Uterus (tissue), 2 donors: ENCODE data around the gene MRNIP.

Experiments
- POLR2A ChIP-seq, 2 donors: fragments of 450-650 bp; IDR thresholded peaks; one replicate each; pipeline ENCODE4 v1.6.1; 2016; ENCODE audit warnings: antibody characterized with exemption in 2 of 2, mild to moderate bottlenecking in 1 of 2, moderate library complexity in 1 of 2
- TF ChIP-seq, protein P1 (sequence below), 4 experiments: fragments of 200-600 bp in 2 of 4; fragments of 450-650 bp in 2 of 4; sonication (generic) in 2 of 4; IDR thresholded peaks; one replicate each; pipeline ENCODE4 v1.5.1; 2016 to 2019; ENCODE audit warnings: antibody characterized with exemption in 4 of 4, mild to moderate bottlenecking in 2 of 4, moderate library complexity in 1 of 4

DNA sequence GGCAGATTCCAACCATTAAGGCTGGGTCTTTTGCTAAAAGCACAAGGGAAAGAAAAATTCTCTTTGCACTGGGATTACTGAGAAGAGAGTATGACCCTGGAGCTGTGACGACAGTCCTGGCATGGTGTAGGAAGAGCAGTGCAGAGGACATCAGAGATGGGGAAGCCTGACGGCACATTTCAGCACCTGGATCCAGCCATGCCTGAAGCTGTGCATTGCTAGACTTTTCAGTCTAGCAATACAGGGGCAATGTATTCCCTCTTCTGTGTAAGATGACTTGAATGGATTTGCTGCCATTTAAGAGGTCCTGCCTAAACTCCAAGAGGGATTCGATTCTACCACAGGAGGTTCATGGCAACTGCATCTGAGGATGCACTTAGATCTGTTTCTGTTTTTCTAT lies 12.3 kb upstream of the MRNIP start:
- TF ChIP-seq, protein P1, sequence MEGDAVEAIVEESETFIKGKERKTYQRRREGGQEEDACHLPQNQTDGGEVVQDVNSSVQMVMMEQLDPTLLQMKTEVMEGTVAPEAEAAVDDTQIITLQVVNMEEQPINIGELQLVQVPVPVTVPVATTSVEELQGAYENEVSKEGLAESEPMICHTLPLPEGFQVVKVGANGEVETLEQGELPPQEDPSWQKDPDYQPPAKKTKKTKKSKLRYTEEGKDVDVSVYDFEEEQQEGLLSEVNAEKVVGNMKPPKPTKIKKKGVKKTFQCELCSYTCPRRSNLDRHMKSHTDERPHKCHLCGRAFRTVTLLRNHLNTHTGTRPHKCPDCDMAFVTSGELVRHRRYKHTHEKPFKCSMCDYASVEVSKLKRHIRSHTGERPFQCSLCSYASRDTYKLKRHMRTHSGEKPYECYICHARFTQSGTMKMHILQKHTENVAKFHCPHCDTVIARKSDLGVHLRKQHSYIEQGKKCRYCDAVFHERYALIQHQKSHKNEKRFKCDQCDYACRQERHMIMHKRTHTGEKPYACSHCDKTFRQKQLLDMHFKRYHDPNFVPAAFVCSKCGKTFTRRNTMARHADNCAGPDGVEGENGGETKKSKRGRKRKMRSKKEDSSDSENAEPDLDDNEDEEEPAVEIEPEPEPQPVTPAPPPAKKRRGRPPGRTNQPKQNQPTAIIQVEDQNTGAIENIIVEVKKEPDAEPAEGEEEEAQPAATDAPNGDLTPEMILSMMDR (IDR thresholded peaks at IDR 0.05): no peak
- TF ChIP-seq POLR2A (IDR thresholded peaks at IDR 0.05): no peak
